Neural cell (in vitro differentiated cells): ENCODE results near the gene TREM1.

Source experiments
- POLR2AphosphoS5 ChIP-seq: IDR thresholded peaks from 2 replicates; pipeline ENCODE4 v1.6.1; 2012
- TAF1 ChIP-seq: IDR thresholded peaks from 2 replicates; pipeline ENCODE4 v1.6.1; 2012; ENCODE audit warnings: low read depth
- TF ChIP-seq, protein P1 (sequence below): fragments of 450-650 bp; IDR thresholded peaks from 2 replicates; pipeline ENCODE4 v1.5.1; 2014; ENCODE audit warnings: antibody characterized with exemption, mild to moderate bottlenecking, moderate library complexity; ENCODE audit not compliant: poor library complexity, severe bottlenecking

DNA sequence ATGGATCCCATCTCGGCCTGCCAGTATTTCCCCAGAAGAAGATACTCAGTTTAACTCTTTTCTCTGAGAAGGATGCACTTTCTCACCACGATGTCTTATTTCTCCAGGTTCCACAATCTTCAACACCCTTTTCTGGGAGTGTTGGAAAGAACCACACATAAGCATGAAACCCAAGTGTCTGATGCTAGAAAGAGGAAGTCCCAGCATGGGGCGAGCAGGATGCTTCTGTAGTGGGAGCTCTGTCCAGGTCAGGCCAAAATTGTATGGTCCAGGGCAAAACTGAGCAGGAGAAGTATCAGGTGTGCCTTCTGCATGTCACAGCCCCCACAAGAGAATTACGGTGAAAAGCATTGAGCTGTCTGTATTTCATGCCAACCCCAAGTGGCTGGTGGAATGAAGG, 11.0 kb downstream of the TREM1 start:
- TF ChIP-seq, protein P1, sequence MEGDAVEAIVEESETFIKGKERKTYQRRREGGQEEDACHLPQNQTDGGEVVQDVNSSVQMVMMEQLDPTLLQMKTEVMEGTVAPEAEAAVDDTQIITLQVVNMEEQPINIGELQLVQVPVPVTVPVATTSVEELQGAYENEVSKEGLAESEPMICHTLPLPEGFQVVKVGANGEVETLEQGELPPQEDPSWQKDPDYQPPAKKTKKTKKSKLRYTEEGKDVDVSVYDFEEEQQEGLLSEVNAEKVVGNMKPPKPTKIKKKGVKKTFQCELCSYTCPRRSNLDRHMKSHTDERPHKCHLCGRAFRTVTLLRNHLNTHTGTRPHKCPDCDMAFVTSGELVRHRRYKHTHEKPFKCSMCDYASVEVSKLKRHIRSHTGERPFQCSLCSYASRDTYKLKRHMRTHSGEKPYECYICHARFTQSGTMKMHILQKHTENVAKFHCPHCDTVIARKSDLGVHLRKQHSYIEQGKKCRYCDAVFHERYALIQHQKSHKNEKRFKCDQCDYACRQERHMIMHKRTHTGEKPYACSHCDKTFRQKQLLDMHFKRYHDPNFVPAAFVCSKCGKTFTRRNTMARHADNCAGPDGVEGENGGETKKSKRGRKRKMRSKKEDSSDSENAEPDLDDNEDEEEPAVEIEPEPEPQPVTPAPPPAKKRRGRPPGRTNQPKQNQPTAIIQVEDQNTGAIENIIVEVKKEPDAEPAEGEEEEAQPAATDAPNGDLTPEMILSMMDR = no peak
- no peak for TF ChIP-seq POLR2AphosphoS5
- TF ChIP-seq TAF1 = no peak
